OCI-LY3 (cell line): ENCODE data around the gene CLMP.

ENCODE experiments used
- H2AFZ ChIP-seq: fragments of 200-600, 300-600 bp; shearing (Covaris generic); 2 replicates; pipeline ENCODE4 v1.6.0; 2014; ENCODE audit warnings: antibody characterized with exemption, low read depth, low read length
- H3K27ac ChIP-seq: fragments of 200-600, 300-600 bp; sonication (generic); 2 replicates; pipeline ENCODE4 v1.5.1; 2014; ENCODE audit warnings: mild to moderate bottlenecking, low read length, moderate library complexity, mixed read lengths
- H3K27me3 ChIP-seq: fragments of 200-600, 300-600 bp; sonication (generic); 2 replicates; pipeline ENCODE4 v1.6.1; 2014; ENCODE audit warnings: low read depth, low read length, mixed read lengths
- H3K36me3 ChIP-seq: fragments of 200-600, 300-600 bp; sonication (generic); replicated peaks from 2 replicates; pipeline ENCODE3; 2014; ENCODE audit warnings: low read depth, low read length, mixed read lengths
- H3K4me1 ChIP-seq: fragments of 300-600, 200-600 bp; sonication (generic); 2 replicates; pipeline ENCODE4 v1.6.1; 2014; ENCODE audit warnings: low read length, mixed read lengths
- H3K4me2 ChIP-seq: fragments of 200-600, 300-600 bp; sonication (generic); 2 replicates; pipeline ENCODE4 v1.6.1; 2014; ENCODE audit warnings: low read length, mixed read lengths
- H3K4me3 ChIP-seq: fragments of 300-600, 200-600 bp; sonication (generic); 2 replicates; pipeline ENCODE4 v1.5.1; 2014; ENCODE audit warnings: antibody characterized with exemption, mild to moderate bottlenecking, low read length, moderate library complexity
- H3K79me2 ChIP-seq: fragments of 300-600, 200-600 bp; shearing (Covaris generic); 2 replicates; pipeline ENCODE4 v1.6.1; 2014; ENCODE audit warnings: mild to moderate bottlenecking, low read length, mixed read lengths
- H3K9ac ChIP-seq: fragments of 300-600, 200-600 bp; shearing (Covaris generic); 2 replicates; pipeline ENCODE4 v1.6.0; 2014; ENCODE audit warnings: mild to moderate bottlenecking, low read length, moderate library complexity
- H3K9me3 ChIP-seq: fragments of 200-600, 300-600 bp; shearing (Covaris generic); 2 replicates; pipeline ENCODE4 v1.6.1; 2014; ENCODE audit warnings: low read length, mixed read lengths; ENCODE audit not compliant: insufficient read depth
- H4K20me1 ChIP-seq: fragments of 200-600, 300-600 bp; sonication (generic); 2 replicates; pipeline ENCODE4 v1.6.1; 2016; ENCODE audit warnings: low read length, mixed read lengths; ENCODE audit not compliant: insufficient read depth
- EZH2phosphoT487 ChIP-seq: fragments of 200-600 bp; shearing (Covaris generic); IDR thresholded peaks from 2 replicates; pipeline ENCODE4 v1.6.1; 2018; ENCODE audit warnings: antibody characterized with exemption, mixed run types, low read depth
- TF ChIP-seq, protein P1 (sequence below): fragments of 200-600, 300-600 bp; sonication (generic); IDR thresholded peaks from 2 replicates; pipeline ENCODE4 v1.5.1; 2014; ENCODE audit warnings: antibody characterized with exemption, low read length, low read depth

Gene CLMP

GRCh38 chr11:123145220-123145619, 49.8 kb downstream of the CLMP start:
- Histone ChIP-seq H3K27me3 (peaks cover 27% of the 10 kb centered on the region), H3K36me3 (no peaks in the 10 kb centered on the region), H3K4me2 (no peak overlapping the region), H3K79me2 (no peaks in the 10 kb centered on the region), H4K20me1 (no peaks in the 10 kb centered on the region), H3K4me1 (no peaks in the 10 kb centered on the region), H2AFZ (no peak overlapping the region), H3K9ac (no peak overlapping the region), H3K9me3 (no peaks in the 10 kb centered on the region), H3K4me3 (no peak overlapping the region), H3K27ac (no peak overlapping the region)
- TF ChIP-seq, protein P1, sequence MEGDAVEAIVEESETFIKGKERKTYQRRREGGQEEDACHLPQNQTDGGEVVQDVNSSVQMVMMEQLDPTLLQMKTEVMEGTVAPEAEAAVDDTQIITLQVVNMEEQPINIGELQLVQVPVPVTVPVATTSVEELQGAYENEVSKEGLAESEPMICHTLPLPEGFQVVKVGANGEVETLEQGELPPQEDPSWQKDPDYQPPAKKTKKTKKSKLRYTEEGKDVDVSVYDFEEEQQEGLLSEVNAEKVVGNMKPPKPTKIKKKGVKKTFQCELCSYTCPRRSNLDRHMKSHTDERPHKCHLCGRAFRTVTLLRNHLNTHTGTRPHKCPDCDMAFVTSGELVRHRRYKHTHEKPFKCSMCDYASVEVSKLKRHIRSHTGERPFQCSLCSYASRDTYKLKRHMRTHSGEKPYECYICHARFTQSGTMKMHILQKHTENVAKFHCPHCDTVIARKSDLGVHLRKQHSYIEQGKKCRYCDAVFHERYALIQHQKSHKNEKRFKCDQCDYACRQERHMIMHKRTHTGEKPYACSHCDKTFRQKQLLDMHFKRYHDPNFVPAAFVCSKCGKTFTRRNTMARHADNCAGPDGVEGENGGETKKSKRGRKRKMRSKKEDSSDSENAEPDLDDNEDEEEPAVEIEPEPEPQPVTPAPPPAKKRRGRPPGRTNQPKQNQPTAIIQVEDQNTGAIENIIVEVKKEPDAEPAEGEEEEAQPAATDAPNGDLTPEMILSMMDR: no peak
- TF ChIP-seq EZH2phosphoT487: no peak

GRCh38 chr11:123144707-123145106, 50.3 kb downstream of the CLMP start:
- Histone ChIP-seq H3K4me2 (no peak overlapping the region), H3K79me2 (no peaks in the 10 kb centered on the region), H3K36me3 (no peaks in the 10 kb centered on the region), H3K9me3 (no peaks in the 10 kb centered on the region), H3K4me1 (no peaks in the 10 kb centered on the region), H3K27ac (no peak overlapping the region), H4K20me1 (no peaks in the 10 kb centered on the region), H3K27me3 (peaks cover 27% of the 10 kb centered on the region), H3K4me3 (no peak overlapping the region), H2AFZ (no peak overlapping the region), H3K9ac (no peak overlapping the region)
- TF ChIP-seq, protein P1: no peak
- no peak for TF ChIP-seq EZH2phosphoT487

GRCh38 chr11:123143921-123144320, 51.1 kb downstream of the CLMP start:
- no peak overlapping the region for H3K4me2 ChIP-seq
- H3K27ac ChIP-seq: no peak overlapping the region
- TF ChIP-seq, protein P1: no peak
- TF ChIP-seq EZH2phosphoT487: no peak
- peaks cover 20% of the 10 kb centered on the region for H3K27me3 ChIP-seq
- H4K20me1 ChIP-seq: no peaks in the 10 kb centered on the region
- H3K79me2 ChIP-seq: no peaks in the 10 kb centered on the region
- no peak overlapping the region for H3K4me3 ChIP-seq
- H3K36me3 ChIP-seq: no peaks in the 10 kb centered on the region
- no peaks in the 10 kb centered on the region for H3K9me3 ChIP-seq
- no peak overlapping the region for H3K9ac ChIP-seq
- H2AFZ ChIP-seq: no peak overlapping the region
- H3K4me1 ChIP-seq: no peaks in the 10 kb centered on the region

- H4K20me1 ChIP-seq: no peaks in the 10 kb centered on the region
- peaks cover 16% of the 10 kb centered on the region for H3K27me3 ChIP-seq
- no peaks in the 10 kb centered on the region for H3K4me1 ChIP-seq
- H2AFZ ChIP-seq: no peak overlapping the region
- no peak overlapping the region for H3K4me2 ChIP-seq
- H3K27ac ChIP-seq: no peak overlapping the region
- H3K9ac ChIP-seq: no peak overlapping the region
- no peaks in the 10 kb centered on the region for H3K36me3 ChIP-seq
- no peaks in the 10 kb centered on the region for H3K9me3 ChIP-seq
- TF ChIP-seq, protein P1: no peak
- no peak for TF ChIP-seq EZH2phosphoT487
- no peaks in the 10 kb centered on the region for H3K79me2 ChIP-seq
- no peak overlapping the region for H3K4me3 ChIP-seq
These were observed 51.6 kb downstream of the CLMP start for GRCh38 chr11:123143476-123143875.
